Measurements from ENCODE around the gene BCAS1.

- TF ChIP-seq ZNF274 (IDR thresholded peaks at IDR 0.05; ENCODE audit: low read depth, low read length) (no peak), YY1 (IDR thresholded peaks at IDR 0.05; ENCODE audit: insufficient read depth, insufficient read length) (no peak), SUZ12 (IDR thresholded peaks at IDR 0.05; ENCODE audit: extremely low read depth, insufficient read depth, insufficient read length) (no peak)
These were observed 131.2 kb downstream of the BCAS1 start for GRCh38 chr20:53939190-53939571.

All from NT2/D1 (cell line).